Retinal pigment epithelial cell (primary cell): ENCODE data around the gene TSACC.

Experiments
- DNase-seq: peaks from one replicate; pipeline ENCODE4 v3.0.0-alpha.2; 2010; ENCODE audit warnings: low read depth
- H3K4me3 ChIP-seq: 2 replicates; pipeline ENCODE4 v1.5.1; 2011; ENCODE audit warnings: mild to moderate bottlenecking, low read length, control low read depth, moderate library complexity
- TF ChIP-seq, protein P1 (sequence below): conservative IDR thresholded peaks from 2 replicates; pipeline ENCODE4 v1.5.1; 2011; ENCODE audit warnings: low read depth, low read length, control low read depth, inconsistent platforms

Gene TSACC

DNA sequence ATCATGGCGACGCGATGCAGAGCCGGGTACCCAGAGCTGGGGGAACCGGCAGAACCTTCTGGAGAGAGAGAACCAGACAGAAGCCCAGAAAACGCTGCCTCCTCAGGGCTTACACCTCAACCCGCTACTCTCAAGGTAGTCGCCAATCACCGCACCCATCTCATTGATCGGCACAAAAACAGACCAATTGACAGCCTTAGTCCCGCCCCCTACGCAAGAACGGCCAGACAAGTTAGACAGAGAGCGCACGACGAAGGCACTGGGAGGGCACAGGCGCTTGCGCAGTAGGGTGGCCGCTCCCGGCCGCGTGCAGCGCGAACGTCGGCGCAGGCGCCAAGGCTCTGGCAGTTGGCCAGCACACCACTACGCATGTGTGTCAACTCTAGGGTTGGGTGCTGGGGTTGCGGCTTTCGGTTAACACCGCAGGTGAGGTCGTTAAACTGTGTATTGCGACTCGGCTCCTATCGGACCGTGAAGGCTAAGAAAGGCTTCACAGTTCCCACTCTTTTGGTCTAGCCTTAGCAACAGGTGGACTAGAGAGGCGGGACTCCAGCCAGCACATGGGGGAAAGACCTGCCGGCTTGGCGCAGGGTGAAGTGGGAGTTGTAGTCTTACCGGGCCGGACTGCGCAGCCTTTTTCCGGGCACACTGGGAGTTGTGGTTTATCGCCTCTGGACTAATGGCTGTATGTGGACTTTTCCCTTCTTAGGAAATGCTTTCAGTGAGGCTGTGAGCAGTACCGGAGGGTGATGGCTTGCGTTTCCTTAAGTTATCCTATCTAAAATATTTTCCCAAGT is at the start of gene TSACC, which contains the start of gene CCT3:
Gene TSACC, plus strand, starts transcription at position 347 of the 797 bp plus-strand sequence. CDS start 1,232 bp downstream, outside the sequence.
Gene CCT3, minus strand, starts transcription at position 113 of the 797 bp plus-strand sequence. Its CDS starts 108 bp downstream, at position 5.
- peak within 1 kb of the TSS; percentile 95 for H3K4me3 ChIP-seq
- TF ChIP-seq, protein P1, sequence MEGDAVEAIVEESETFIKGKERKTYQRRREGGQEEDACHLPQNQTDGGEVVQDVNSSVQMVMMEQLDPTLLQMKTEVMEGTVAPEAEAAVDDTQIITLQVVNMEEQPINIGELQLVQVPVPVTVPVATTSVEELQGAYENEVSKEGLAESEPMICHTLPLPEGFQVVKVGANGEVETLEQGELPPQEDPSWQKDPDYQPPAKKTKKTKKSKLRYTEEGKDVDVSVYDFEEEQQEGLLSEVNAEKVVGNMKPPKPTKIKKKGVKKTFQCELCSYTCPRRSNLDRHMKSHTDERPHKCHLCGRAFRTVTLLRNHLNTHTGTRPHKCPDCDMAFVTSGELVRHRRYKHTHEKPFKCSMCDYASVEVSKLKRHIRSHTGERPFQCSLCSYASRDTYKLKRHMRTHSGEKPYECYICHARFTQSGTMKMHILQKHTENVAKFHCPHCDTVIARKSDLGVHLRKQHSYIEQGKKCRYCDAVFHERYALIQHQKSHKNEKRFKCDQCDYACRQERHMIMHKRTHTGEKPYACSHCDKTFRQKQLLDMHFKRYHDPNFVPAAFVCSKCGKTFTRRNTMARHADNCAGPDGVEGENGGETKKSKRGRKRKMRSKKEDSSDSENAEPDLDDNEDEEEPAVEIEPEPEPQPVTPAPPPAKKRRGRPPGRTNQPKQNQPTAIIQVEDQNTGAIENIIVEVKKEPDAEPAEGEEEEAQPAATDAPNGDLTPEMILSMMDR: no peak
- DNase-seq: peak; percentile 100

DNA sequence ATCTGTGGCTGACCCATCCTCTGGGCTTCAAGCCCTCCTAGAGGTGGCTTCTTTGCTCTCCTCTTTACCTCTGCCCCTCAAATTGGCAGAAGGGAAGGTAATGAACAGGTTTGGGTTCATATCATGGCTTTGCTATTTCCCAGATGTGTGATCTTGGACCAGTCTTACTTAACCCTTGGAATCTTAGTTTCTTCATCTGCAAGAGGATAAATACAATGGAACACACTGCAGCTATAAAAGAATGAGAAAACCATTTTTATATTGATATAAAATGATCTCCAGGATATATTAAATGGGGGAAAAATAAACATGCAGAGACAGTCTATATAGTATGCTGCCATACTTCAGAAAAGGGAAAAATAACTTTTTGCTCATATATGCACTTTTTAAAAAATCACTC is 48.5 kb upstream of the TSACC start:
- DNase-seq: no peak
- TF ChIP-seq, protein P1: no peak
- H3K4me3 ChIP-seq: no peak overlapping the region

DNA sequence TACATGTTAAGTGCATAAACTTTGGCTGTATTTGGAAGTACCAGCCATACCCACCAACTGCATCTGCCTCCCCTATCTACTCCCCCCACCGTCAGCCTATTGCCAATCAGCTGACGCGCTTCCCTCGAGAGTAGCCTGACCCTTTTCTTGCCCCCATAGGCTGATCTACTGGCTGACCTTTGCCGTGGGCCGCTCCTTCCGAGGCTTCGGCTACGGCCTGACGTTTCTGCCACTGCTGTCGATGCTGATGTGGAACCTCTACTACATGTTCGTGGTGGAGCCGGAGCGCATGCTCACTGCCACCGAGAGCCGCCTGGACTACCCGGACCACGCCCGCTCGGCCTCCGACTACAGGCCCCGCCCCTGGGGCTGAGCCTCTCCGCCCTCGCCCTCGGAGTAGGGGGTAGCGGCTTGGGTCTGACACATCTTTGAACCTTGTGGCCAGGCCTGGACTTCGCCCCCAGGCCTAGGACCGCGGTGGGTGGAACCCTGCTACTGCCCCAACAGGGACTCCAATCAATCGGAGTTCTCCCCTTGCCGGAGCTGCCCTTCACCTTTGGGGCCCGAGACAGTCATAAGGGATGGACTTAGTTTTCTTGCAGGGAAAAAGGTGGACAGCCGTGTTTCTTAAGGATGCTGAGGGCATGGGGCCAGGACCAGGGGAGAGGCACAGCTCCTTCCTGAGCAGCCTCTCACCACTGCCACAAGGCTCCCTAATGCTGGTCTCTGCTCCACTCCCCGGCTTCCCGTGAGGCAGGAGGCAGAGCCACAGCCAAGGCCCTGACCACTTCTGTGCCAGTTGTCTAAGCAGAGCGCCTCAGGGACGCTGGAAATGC is 46.9 kb upstream of the TSACC start:
- DNase-seq: peak; percentile 42
- H3K4me3 ChIP-seq: peak overlapping the region; percentile 61
- TF ChIP-seq, protein P1: no peak

DNA sequence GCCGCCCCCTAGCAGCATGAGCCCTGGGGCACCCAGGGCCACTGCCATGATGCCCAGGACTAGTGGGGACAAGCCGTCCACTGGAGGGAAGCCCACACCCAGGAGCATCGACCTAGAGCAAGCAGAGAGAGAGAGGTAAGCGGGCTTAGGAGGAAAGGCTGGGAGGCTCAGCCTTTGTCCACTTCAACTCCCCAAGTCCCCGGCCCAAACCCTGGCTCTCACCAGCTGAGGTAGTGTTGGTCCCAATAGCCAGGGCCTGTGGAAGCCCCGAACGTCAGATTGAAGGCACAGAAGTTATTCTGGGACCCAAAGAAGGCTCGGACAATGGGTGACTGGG is 45.3 kb upstream of the TSACC start:
- no peak overlapping the region for H3K4me3 ChIP-seq
- DNase-seq: no peak
- TF ChIP-seq, protein P1: no peak

DNA sequence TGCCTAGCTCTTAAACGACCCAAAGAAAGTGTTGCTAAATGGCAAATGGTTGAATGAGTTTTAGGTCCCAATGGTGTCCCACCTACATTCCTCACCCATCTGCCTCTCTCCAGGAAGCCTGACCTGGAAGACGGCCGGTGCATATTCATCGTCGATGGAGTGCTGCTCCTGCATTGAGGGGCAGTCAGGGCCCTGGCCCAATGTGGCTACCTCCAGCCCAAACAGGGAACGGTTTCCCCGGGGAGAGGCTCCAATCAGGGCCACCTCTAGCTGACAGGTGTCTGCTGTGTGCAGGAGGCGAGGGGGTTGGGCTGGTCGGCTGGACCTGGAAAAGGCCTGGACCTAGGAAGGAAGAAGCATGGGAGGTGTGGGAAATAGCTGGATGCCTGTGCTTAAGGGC is 44.4 kb upstream of the TSACC start:
- no peak overlapping the region for H3K4me3 ChIP-seq
- DNase-seq: no peak
- TF ChIP-seq, protein P1: no peak

DNA sequence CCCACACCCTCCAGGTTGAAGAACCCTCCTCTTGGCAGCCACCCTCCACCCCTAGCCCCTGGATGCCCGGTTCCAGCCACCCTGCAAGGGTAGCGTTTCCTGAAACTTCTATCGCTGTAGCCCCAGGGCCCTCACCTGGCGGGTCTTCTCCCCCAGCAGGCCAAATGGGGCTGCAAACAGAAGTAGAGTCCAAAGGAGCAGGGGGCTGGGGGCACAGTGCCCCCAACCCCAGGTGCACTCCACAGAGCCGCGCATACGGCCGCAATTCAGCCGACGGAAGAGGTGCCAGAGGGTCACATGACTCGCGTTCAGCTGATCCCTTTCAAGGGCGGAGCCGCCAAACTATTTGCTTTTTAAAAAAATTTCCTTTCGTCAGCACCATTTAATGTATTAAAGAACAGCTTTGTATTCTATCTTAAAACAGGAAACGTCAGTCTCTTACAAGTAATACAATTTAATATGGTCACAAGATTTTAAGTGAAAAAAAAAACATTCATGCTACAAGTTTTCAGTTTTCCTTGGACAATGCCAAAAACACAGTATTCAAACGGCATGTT is 42.9 kb upstream of the TSACC start, which contains the start of gene GLMP:
Gene GLMP, minus strand, starts transcription at position 289 of the 557 bp plus-strand sequence. Its CDS starts 34 bp downstream, at position 255.
- H3K4me3 ChIP-seq: peak within 1 kb of the TSS; percentile 64
- DNase-seq: no peak
- TF ChIP-seq, protein P1: no peak
